Right lobe of liver (tissue), 4 donors: Measurements from ENCODE around the gene NEDD9.

Experiments
- CTCF ChIP-seq, 4 donors: fragments of 200-600 bp in 3 of 4; fragments of 450-650 bp in 1 of 4; IDR thresholded peaks; one replicate each; pipeline versions ENCODE4 v1.5.1 to v1.8.0; 2016 to 2022; ENCODE audit warnings: antibody characterized with exemption in 4 of 4, mild to moderate bottlenecking in 2 of 4
- POLR2A ChIP-seq: fragments of 450-650 bp; IDR thresholded peaks from one replicate; pipeline ENCODE4 v1.6.1; 2017; ENCODE audit warnings: antibody characterized with exemption, mild to moderate bottlenecking
- donor health status: DM: no; HTN: no; CAD: no.
- donor health status: DM: no; HTN: no; CAD: no.
- donor health status: DM: no; HTN: yes; CAD: no.

- TF ChIP-seq CTCF (IDR thresholded peaks at IDR 0.05) (no peak), POLR2A (no peak)
These were observed 32.1 kb downstream of the NEDD9 start for GRCh38 chr6:11200356-11200755.
